ENCODE results near the gene LHX2. TPM values are rescaled to one million over a fixed set of nuclear protein-coding genes. Genes with fewer than 3 reads are reported as not detected.

Gene LHX2
- polyA plus RNA-seq, 3 donors = 0.16 to 0.22 (median 0.21) TPM

- no peak for DNase-seq
These were observed 18.0 kb downstream of the LHX2 start for GRCh38 chr9:124029617-124030016.

DNA sequence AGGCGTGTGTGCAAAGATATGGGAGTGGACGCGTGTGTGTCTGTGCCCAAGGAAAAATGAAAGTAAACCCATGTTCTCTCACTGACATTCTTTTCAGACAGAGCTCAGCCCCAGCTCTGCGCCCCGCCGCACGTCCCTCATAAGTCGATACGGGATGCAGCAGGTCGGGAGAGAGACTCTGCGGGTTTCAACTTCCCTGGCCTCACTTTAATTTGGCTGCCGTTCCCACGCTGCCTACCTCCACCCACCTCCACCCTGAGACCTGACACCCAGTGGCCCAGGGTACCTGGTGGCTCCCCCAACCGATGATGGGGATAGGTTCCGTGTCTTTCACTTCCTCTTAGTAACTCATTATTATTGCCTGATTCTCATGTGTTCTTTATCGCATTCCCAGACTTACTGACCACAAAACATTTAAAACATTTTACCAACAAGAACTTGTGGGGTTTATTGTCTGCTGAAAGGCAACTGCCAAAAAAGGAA, 19.4 kb downstream of the LHX2 start:
- no peak for DNase-seq

DNA sequence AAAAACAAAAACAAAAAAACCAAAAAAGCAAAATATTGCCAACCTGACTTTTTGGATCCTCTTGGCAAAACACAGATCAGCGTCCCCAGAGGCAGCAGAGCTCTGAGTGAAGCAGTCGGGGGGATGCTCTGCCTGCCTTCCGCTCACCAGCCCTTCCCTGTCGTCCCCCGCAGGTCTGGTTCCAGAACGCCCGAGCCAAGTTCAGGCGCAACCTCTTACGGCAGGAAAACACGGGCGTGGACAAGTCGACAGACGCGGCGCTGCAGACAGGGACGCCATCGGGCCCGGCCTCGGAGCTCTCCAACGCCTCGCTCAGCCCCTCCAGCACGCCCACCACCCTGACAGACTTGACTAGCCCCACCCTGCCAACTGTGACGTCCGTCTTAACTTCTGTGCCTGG, 20.7 kb downstream of the LHX2 start:
- DNase-seq = no peak

DNA sequence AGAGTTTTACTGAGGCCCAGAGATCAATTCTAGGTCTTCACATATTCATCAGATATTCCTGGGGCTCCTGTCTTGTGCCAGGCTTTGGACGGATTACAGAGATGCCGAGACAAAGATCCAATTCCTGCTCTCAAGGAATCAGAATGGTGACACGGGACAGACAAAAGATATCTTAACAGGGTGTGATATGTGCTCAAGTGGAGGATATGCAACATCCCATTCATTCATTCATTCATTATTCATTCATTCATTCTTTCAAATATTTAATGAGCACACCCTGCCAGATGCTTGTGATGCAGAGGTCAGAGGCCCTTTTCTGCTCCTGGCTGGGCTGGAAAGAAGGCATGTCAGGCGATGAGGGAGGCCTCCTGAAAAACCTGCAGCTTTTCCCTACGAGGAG, 21.8 kb downstream of the LHX2 start:
- no peak for DNase-seq

DNA sequence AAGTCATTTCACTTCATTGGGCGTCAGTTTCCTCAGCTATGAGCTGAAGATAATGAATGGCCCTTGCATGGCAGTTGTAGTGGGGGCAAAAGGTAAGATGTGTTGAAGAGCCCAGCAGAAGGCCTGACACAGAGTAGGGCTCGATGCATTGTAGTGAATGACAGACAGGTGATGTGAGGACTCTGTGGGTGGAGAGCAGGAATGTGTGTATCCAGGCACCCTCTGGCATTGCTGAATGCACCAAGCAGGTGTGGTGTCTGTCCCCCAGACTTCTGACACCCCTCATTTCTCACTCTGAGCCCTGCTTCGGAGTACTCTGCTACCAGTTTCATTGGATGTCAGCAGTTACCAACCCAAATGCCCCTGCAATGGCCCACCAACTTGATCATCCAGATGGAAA, 22.4 kb downstream of the LHX2 start:
- no peak for DNase-seq

GRCh38 chr9:124035001-124035650, 23.6 kb downstream of the LHX2 start:
- no peak for DNase-seq

GRCh38 chr9:124036578-124036977, 25.0 kb downstream of the LHX2 start:
- DNase-seq = no peak

GRCh38 chr9:124037790-124038189, 26.2 kb downstream of the LHX2 start:
- no peak for DNase-seq

GRCh38 chr9:124038239-124038638, 26.7 kb downstream of the LHX2 start:
- DNase-seq = no peak

- DNase-seq = no peak
These were observed 27.4 kb downstream of the LHX2 start for GRCh38 chr9:124038790-124039633.

GRCh38 chr9:124040186-124040931, 28.8 kb downstream of the LHX2 start:
- no peak for DNase-seq

DNA sequence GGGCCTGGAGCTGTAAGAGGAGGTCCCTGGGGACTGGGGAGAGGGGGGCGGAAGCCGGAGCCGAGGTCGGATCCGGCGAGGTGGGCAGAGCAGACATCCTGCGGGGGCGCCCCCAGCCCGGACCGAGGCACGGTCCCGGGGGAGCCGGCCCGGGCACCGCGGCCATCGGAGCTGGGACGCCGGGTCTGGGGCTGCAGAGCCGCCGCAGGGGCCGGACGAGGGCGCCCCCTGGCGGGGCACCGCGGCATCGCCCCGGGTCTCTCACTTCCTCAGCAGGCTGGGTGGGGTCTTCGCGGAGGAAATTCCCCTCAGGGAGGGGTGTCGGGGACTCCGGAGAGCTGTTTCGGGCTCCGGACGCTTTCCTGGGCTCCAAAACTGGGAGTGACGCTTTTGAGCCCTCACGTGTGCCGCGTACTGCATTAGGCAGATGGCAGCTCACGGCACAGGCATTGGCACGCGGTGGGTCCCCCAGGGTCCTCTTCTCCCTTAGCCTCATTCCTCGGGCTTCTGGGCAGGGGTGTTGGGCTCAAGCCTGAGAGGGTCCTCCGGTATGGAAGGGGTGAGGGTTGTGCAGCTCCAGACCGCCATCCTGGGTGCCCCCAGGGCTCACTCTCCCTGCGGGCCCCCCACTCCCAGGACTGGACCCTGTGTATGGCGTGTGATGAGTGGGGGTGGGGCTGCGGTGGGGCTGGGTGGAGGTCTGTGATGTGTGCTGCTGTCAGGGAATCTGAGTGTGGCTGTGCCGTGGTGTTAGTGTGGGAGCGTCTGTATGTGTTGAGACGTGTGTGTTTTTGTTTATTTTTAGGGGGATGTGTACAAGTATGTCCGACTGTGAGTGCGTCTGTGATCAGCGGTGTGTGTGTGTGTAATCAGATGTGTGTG, 29.6 kb downstream of the LHX2 start:
- no peak for DNase-seq

GRCh38 chr9:124041817-124042116, 30.2 kb downstream of the LHX2 start:
- DNase-seq = no peak

GRCh38 chr9:124042201-124042721, 30.7 kb downstream of the LHX2 start:
- no peak for DNase-seq

- DNase-seq = no peak
These were observed 32.9 kb downstream of the LHX2 start for GRCh38 chr9:124044448-124044847.

GRCh38 chr9:124045076-124045829, 33.7 kb downstream of the LHX2 start:
- no peak for DNase-seq

DNA sequence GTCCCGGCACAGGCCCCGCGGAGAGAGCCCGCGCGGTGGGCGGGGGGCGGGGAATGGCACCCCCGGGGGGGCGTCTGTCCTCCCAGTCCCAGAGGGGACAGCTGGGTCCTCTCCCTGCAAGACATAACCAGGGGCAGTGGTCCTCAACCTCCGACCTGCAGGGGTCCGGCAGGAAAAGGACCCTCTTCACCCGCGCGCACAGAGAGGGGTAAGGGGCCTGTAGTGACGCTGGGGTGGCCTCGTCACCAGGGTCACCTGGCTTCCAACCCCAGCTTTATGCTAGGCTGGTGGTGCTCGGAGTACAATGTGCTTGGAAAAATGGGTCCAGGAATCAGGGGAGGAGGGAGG, 34.2 kb downstream of the LHX2 start:
- no peak for DNase-seq

- no peak for DNase-seq
These were observed 34.6 kb downstream of the LHX2 start for GRCh38 chr9:124046189-124046588.

GRCh38 chr9:124047251-124047672, 35.7 kb downstream of the LHX2 start:
- DNase-seq = no peak

DNA sequence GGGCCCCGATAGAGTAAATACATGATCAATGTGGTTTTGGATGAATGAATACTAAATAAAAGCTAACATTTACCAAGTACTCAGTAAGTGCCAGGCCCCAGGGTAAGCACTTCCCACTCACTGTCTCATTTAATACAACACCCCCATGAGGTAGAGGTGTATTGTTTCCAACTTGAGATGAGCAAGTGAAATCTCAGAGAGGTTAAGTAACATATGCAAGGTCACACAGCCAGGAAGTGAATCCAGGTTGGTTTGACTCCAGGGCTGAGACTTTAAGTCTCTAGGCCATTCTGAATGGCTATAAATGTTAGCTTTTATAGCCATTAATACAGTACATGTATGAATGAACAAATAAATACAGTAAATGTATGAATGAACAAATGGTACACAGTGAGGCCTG, 39.4 kb downstream of the LHX2 start:
- DNase-seq = no peak

DNA sequence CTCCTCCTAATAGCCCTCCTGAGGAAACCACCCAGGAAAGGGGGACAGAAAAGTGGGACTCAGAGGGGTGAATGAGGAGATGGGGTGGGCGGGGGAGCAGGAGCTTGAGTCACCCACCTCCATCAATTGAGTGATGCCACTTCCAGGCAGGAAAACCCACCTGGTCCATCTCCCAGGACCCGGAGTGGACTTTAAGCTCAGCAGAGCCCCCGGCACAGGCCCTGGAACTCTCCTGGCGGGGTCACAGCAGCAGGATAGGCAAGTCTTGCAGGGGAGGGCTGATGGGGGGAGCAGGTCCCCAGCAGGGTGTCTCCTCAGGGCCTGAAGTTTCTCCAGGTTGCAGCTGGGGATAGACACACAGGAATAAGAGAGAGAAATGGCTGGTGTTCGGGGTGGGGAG, 40.8 kb downstream of the LHX2 start:
- DNase-seq = no peak

Data from renal pelvis (tissue), 4 donors.